ENCODE data around the gene CREB3L2. TPM values are rescaled to one million over a fixed set of nuclear protein-coding genes. Genes with fewer than 3 reads are reported as not detected.
"Not testable (repeated sequence)": the region's sequence is repeated elsewhere in the genome, so short reads cannot be mapped to it uniquely, and the experiment has no call there.

Gene CREB3L2
- total and polyA plus RNA-seq, 11 donors, result 4.0 to 40.6 (median 21.8) TPM

DNA sequence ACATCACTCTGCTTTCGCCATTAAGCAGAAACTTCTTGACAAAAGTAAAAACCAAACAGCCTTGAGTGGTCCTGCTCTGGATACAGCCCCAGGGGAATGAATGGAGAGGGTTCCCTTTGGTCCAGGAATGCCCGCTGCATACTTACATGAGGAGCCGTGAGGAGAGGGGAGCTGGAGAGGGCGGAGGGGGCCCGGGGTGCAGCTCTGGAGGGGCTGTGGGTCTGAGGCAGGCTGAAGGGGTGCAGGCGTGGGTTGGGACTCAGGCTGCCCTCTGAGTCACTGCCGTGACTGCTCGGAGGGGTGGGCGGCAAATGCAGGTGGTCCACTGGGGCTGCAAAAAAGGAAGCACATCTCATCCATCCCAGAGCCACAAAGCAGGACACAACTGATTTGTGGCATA lies 93.8 kb downstream of the CREB3L2 start:
- peaks cover 0 to 100% (median 93%) of the 10 kb centered on the region in 9 donors for H3K36me3 ChIP-seq
- ATAC-seq (no peak), DNase-seq (no peak)
- no peaks in the 10 kb centered on the region for H3K27me3 ChIP-seq
- H3K9me3 ChIP-seq, result no peaks in the 10 kb centered on the region
- peaks cover 0 to 18% (median 5%) of the 10 kb centered on the region in 12 donors for H3K4me1 ChIP-seq
- 87 to 95% (median 93%) methylated on average over 9 of the region's 9 CpGs for WGBS, 4 donors
- intact Hi-C loops (cut with DNase I), result loop anchor here in 1 of 10 donors (10.0 kb wide), 1 partner anchor 827 kb away; no protein-coding TSS in a partner anchor
- TF ChIP-seq POLR2A (IDR thresholded peaks at IDR 0.05) (no peak), CTCF (IDR thresholded peaks at IDR 0.05) (no peak)
- no peak overlapping the region for H3K4me3 ChIP-seq
- peak overlapping the region in 1 of 12 donors; percentile 60 for H3K27ac ChIP-seq

DNA sequence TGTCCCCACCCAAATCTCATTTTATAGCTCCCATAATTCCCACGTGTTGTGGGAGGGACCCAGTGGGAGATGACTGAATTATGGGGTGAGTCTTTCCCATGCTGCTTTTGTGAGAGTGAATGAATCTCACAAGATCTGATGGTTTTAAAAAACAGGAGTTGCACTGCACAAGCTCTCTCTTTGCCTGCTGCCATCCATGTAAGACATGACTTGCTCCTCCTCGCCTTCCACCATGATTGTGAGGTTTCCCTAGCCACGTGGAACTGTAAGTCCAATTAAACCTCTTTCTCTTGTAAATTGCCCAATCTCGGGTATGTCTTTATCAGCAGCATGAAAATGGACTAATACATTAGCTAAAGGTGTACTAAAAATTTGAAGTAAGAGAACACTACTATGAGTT lies 95.2 kb downstream of the CREB3L2 start:
- intact Hi-C loops (cut with DNase I), result loop anchor here in 1 of 10 donors (10.0 kb wide), 1 partner anchor 828 kb away; no protein-coding TSS in a partner anchor
- Histone ChIP-seq H3K36me3 (peaks cover 0 to 99% (median 89%) of the 10 kb centered on the region in 9 donors), H3K4me1 (peaks cover 0 to 18% (median 5%) of the 10 kb centered on the region in 12 donors)
- ATAC-seq, DNase-seq, H3K27me3 ChIP-seq, H3K27ac ChIP-seq, H3K4me3 ChIP-seq, H3K9me3 ChIP-seq: not testable (repeated sequence)
- 95 to 97% (median 96%) methylated on average over 4 of the region's 4 CpGs for WGBS, 4 donors

- ATAC-seq (no peak), DNase-seq (no peak)
- H3K9me3 ChIP-seq, result no peaks in the 10 kb centered on the region
- H3K27me3 ChIP-seq, result no peaks in the 10 kb centered on the region
- 46 to 59% (median 57%) methylated on average over 1 of the region's 1 CpG for WGBS, 4 donors
- intact Hi-C loops (cut with DNase I), result loop anchor here in 5 of 10 donors (2.0 to 10.0 kb wide), 4 partner anchors 98 to 832 kb away; partner anchors contain the start of gene CREB3L2 (in 1 of the 5)
- peaks cover 0 to 97% (median 86%) of the 10 kb centered on the region in 9 donors for H3K36me3 ChIP-seq
- peaks cover 0 to 27% (median 11%) of the 10 kb centered on the region in 12 donors for H3K4me1 ChIP-seq
- TF ChIP-seq CTCF (IDR thresholded peaks at IDR 0.05) (no peak), POLR2A (IDR thresholded peaks at IDR 0.05) (no peak)
- no peak overlapping the region for H3K4me3 ChIP-seq
- no peak overlapping the region for H3K27ac ChIP-seq
These were observed 97.1 kb downstream of the CREB3L2 start for GRCh38 chr7:137904833-137905232.

DNA sequence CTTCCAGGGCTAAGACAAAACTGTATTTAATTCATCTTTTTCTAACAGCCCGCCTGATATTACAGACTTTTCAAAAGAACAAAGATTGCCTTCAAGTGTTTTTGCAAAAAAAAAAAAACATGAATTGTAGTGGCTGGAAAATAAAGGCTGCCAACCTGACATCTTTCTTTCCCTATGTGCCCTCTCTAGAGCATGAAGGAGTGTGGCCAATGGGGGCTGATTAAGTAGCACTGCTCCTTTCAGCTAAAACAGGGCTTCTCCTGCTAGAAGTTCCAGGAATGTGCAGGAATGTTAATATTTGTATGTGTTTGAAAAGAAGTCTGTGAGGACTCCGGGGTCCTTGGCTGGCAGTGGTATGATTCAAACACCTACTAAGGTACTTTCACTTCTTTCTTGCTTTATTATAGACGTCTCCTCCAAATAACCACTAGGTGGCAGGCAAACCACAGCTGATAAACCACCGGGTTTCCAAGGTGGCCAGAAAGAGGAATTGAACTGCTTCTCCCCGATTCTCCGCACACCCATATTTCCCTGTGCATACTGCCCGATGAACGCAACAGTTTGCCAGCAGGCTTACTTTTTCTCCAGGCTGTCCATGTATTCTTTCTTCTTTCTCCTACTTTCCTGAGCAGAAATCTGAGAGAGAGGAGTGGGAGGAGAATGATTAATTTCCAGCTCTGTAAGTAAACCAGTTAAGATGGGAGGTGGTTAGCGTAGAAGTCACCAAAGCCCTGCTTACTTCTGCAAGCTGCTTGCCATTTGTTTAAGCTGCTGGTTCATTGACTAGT lies 98.3 kb downstream of the CREB3L2 start:
- TF ChIP-seq CTCF (IDR thresholded peaks at IDR 0.05) (peak; percentile 73 to 92 (median 85)), POLR2A (IDR thresholded peaks at IDR 0.05) (no peak)
- ATAC-seq (peak in 3 of 4 donors; percentile 49 to 52 (median 49)), DNase-seq (peak in 4 of 5 donors; percentile 46 to 63 (median 60))
- Histone ChIP-seq H3K36me3 (peaks cover 0 to 90% (median 84%) of the 10 kb centered on the region in 9 donors), H3K4me1 (peaks cover 0 to 32% (median 20%) of the 10 kb centered on the region in 12 donors), H3K4me3 (no peak overlapping the region), H3K9me3 (no peaks in the 10 kb centered on the region), H3K27ac (peak overlapping the region in 3 of 12 donors; percentile 4 to 22 (median 17)), H3K27me3 (no peaks in the 10 kb centered on the region)
- WGBS, 4 donors, result 29 to 31% (median 30%) methylated on average over 9 of the region's 9 CpGs
- intact Hi-C loops (cut with DNase I), result loop anchor here (1.0 to 10.0 kb wide), 7 partner anchors 99 to 834 kb away; partner anchors contain the start of gene CREB3L2 (in 1 of the 10)
